HG02610 (cell line): ENCODE results near the gene TNFRSF9.

ENCODE experiments used
- ATAC-seq: cut with Tn5 transposase; IDR thresholded peaks from one replicate; pipeline ENCODE4 v1.9.1; 2021; ENCODE audit warnings: mild to moderate bottlenecking, moderate library complexity; ENCODE audit not compliant: unreplicated experiment

Gene TNFRSF9

DNA sequence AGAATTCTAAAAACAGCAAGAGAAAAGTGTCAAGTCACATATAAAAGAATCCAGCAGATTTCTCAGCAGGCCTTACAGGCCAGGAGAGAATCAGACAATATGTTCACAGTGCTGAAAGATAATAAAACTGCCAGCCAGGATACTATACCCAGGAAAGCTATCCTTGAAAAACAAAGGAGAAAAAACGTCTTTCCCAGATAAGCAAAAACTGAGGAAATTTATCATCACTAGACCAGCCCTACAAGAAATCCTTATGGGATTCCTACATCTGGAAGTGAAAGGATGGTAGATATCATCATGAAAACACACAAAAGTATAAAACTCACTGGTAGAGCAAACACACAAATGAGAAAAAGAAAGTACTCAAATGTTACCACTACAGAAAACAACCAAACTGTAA, 62.6 kb downstream of the TNFRSF9 start:
- ATAC-seq = no peak

DNA sequence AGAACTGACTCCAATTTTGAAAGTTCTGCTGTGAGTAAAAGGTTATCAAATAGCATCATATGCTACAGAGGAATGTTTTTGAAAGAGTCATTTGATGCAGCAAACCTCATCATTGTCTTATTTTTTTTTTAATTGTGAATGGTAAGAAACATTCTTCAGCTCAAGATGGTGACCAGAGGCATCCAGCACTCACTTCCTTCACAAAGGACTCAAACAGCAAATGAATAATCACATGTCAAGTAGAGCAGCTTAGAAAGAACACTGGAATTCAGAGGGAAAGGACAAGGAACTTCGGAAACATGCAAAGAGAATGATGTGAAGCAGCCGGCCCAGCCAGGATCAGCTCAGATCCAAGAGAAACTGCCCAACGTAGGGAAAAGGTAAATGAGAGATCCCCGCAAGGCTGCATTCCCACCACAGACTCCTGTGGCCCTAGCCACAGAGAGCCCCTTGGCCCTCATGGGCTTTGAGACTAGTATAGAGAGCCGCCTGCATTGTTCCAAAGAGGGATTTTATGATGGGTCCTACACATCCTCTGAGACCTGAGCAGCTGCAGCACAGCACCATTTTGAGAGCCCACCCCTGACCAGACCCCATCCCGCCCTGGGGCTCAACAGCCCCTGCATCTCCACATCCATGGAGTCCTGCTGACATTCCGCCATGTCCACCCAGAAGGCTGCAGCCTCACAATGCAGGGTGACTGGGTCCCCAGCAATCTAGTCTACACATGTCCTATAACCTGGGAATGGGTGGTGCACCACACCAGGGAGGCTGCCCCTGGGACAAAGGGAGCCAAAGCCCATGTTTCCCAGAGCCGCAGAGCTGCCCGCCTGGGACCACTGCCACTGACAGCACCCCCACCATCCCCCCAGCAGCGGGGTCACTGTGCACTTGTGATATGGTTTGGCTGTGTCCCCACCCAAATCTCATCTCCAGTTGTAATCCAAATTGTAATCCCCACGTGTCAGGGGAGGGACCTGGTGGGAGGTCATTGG, 66.5 kb downstream of the TNFRSF9 start:
- no peak for ATAC-seq

DNA sequence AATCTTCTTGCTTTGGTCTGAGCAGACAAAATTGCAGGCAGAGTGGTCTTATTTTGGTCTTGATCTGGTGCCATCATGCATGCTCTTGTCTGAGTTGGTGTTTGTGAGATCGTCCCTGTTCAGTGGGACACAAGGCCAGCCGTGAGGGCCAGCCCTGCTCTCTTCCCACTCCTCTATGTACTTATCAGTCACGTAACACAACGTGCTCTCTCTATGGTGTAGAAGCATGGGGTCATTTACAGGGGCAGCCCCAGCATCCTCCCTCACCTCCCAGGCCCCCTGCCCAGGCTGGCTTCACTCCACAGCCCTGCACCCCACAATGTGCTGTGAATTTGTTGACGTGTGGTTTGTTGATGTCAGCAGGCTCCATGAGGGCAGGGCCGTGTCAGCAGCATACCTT, 69.5 kb downstream of the TNFRSF9 start:
- no peak for ATAC-seq

DNA sequence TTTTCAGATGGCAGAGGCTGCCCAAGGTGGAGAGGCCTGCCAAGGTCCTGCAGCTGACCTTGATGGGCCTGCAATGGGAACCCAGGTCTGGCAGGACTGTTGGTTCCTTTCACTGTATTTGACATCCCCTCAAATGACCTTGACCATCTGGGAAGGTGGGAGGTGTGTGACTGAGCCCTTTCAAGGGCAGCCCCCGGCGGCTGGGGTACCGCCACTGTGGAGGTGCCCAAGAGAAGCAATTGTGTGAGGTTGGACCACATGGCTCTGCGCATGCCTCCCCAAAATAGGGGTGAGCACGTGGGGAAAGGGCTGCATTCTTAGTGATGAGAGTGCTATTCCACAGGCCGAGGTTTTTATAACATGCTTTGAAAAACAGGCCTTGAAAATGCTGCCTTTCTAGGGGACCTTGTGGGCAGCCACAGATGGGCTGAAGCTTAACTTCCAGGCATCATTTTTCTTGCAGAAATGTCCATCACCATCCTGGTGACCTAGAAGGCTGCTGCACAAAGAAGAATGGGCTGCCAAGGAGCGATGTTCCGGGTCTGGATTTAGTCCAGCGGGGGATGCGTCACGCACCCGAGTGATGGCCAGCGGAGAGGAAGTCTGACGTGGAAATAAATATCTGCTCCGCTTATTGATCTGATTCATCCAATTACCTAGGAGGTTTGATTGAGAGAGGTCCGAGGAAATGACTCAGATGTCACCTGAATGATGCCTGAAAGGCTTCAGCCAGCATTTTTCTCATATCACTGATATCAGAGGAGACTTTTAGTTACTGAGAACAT, 71.3 kb downstream of the TNFRSF9 start:
- ATAC-seq = no peak

DNA sequence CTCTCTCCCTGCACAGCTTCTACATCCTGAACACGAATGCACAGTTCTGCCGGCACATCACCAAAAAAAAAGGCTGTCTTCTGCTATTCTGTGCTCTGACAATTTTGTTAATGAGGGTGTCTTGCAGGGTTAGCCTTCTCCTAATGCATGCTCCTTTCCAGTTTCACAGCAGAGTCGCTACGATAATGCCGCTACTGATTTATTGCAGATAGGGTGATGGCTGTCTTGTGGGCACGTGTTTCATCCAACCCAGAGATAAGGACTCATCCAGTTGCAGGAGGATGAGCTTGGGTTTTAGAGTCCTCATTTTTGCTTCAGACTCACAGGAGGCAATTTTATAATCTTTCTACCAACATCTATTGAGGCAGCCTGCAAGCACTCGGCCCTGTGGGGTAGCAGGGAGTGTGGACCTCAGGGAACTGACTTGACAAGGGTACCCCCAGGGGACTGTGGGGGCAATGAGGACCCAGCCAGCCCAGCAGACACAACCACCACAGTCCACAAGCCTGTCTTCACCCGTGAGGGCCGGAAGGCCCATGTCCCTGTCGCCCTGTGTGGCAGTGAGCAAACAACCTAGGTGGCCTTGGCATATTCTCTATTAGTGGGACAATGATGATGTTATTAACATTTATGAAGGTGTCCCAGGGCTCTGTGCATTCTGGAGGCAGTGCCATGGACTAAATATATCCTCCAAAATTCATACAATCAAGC, 72.4 kb downstream of the TNFRSF9 start:
- ATAC-seq = no peak

DNA sequence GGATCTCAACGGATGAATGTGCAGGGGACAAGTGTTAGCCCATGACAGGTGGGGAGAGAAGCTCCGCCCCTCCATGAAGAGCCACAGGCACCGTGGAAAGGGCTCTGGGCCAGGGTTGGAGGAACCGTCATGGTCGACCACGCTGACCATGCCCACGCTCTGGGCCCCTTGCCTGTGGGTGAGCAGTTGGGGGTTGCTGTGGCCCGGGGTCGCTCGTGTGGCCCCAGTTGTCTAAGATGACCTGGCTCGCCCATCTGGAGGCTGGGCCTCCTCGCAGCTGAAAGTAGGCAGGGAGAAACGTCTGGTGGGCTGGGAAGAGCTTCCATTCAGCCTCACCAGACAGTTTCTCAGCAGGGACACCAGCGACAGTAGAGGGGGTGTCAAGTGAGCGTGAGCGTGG, 74.7 kb downstream of the TNFRSF9 start:
- ATAC-seq = no peak
